IPS DF 4.7 (cell line): ENCODE measurements around the gene PLAC1.

Experiments used
- DNase-seq: peaks from one replicate; pipeline ENCODE4 v3.0.0-alpha.2; 2013; ENCODE audit warnings: low spot score; ENCODE audit errors: extremely low read depth

Gene PLAC1

DNA sequence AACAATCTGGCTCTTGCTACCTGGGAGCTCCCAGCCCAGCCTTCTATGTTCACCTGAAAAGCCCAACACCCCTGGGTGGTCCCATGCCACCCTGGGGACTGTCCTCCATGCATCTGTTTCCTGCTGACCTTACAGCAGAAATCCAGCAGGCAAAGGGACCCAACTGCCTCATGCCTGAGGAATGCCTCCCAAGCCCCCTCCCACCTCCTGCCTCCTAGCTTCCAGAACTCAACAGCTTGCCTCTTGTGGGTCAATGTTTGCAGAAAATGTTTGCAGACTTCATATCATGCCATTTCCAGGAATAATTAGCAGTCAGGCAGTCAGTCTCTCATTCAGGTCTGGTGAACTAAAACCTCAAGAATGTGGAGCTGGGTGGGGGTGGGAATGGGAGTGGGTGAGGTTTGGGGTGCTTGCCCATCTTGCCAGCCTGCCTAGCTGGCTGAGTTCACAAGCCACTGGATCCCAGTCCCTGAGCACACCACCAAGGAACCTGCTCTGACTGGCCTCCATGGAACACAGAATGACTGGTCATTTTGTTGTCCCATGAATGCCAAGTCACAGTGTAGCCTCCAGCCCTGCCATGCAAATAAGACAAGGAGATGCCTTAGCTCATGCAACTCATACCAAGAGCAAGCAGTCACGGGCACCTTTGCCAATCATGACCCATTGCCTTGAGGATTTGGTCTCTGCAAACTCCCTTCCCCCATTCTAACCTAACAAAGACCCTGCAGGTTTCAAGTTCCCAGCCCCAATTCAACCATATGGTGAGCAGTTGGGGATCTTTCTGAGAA lies 12.1 kb upstream of the PLAC1 start:
- DNase-seq: no peak

- no peak for DNase-seq
Measured at GRCh38 chrX:134669378-134670098, 11.3 kb upstream of the PLAC1 start.

DNA sequence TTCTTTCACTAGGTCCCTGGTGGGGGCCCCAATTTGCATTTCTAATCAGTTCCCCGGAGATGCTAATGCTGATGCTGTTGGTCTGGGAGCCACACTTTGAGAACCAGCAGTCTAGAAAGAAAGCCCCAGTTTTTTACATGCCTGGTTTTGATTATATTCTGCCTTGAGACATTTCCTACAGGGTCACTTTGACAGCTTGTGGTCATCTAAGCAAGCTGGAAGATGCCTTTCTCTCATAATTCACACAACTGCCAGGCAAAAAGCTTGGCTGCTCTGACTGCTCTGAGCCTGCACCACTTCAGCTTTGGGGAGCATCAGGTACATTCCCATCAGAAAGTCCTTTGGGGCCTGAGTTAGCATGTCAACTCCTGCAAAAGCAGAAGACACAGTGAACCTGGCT lies 5.9 kb upstream of the PLAC1 start:
- DNase-seq: no peak

DNA sequence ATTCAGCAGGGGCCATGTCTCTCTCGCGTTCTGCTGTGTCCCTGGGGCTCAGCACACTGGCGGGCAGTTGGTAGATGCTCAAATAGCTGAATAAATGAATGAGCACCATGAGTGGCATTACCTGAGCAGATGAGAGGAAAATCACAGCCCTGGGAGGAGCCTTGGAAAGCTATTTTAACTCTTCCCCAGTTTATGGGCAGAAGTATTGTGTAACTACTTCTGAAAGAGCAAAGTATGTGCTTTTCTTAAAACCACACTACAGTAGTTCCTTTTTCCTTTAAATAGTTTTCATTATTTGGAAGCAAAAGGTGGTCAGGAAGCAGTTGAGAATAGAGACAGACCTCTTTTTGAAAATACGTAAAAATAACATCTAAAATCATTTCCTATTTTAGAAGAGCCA lies 3.0 kb upstream of the PLAC1 start:
- no peak for DNase-seq

GRCh38 chrX:134660627-134661026 lies 2.4 kb upstream of the PLAC1 start:
- no peak for DNase-seq

DNA sequence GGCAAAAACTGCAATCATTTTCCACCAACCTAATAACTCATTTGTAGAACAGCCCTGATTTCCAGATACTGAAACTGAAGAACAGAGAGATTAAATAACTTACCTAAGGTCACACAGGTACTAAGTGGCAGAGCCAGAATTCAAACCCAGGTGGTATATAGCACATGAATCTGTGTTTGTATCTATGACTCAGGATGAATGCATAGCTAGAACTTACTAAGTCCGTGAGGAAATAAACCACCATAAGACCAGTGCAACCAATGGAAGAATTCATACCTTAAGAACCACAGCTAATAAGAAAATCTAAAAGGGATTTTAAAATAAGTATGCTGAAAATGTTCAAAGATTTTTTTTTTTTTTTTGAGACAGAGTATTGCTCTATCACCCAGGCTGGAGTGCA lies 1.5 kb upstream of the PLAC1 start:
- DNase-seq: no peak

GRCh38 chrX:134658760-134659023 lies 421 bp upstream of the PLAC1 start:
- no peak for DNase-seq

GRCh38 chrX:134654398-134655012 lies 3.8 kb downstream of the PLAC1 start:
- DNase-seq: no peak

DNA sequence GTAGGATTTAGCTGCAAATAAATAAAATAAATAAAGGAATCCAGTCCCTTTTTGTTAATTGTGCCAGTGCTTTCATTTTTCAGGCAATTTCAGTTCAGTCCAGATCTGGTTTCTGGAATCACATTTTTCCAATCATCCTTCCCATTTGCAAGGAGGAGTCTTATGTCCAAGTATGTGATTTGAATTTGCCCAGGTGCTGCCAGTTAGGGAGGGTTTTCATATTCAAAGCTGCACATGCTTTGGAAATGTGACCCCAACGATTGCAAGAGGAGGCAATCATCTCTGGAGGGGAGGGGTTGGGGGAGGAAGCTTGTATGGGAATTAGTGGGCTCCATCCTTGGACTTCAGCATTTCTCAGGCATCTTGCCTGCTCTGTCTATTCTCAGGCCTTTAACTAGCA lies 4.4 kb downstream of the PLAC1 start:
- no peak for DNase-seq

DNA sequence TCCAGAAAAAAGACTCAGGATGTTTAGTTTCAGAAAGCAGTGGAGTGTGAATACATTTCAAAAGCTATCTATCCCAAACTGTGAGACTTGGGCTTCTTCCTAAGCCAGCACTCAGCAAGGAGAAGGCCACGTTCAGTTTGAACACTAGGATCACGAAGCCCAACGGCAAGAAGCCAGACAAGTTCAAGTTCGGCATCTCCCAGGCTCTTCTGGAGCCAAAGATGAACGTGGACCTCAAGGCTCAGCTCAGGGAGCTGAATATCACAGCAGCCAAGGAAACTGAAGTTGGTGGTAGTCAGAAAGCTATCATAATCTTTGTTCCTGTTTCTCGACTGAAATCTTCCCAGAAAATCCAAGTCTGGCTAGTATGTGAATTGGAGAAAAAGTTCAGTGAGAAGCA lies 7.6 kb downstream of the PLAC1 start:
- no peak for DNase-seq

DNA sequence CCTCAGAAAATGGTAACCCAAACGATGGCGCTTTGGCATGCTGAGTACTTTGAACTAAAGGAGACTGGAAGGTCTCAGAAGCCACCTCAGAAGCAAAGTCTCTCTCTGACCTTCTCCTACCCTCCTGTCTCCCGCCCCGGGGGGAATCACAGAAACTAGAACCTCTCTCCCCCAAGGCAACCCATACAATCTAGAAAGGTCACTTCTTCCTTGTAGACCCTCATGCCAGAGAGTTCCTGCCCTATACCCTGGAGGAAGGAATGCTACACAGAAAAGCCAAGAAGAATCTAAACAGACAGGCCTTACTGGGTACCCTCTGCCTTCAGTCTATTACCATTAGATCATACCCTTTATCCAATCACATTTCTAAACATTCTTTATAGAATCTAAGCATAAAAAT lies 8.5 kb downstream of the PLAC1 start:
- no peak for DNase-seq

GRCh38 chrX:134647477-134647877 lies 10.8 kb downstream of the PLAC1 start:
- no peak for DNase-seq

GRCh38 chrX:134646691-134647090 lies 11.6 kb downstream of the PLAC1 start:
- DNase-seq: no peak

DNA sequence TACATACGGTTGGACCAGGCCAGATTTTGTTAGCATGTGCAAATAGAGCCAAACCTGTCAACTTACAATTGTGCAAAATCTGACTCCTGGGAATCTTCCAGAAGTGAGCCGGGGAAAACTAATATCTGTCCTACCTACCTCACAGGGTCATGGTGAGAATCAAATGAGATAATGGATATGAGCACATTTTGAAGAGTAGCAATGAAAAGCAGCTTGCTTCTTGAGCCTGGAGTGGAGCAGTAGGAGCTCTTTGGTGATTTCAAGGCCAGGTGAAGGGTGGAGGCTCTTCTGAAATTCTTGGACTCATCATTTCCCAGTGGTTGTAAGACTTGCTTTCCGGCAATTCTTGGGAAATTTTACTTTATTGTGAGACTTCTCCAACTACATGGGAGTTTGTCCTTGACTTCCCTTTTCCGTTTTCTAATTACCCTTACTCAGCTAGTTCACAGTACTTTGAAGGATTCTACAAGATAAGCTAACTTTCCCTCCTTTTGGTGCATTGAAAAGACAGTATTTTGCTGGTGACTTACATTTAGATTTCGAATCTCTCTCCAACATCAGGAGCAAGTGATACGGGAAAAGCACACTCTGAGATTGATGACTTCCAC lies 12.2 kb downstream of the PLAC1 start:
- no peak for DNase-seq

- DNase-seq: no peak
Measured at GRCh38 chrX:134642386-134642785, 15.9 kb downstream of the PLAC1 start.

DNA sequence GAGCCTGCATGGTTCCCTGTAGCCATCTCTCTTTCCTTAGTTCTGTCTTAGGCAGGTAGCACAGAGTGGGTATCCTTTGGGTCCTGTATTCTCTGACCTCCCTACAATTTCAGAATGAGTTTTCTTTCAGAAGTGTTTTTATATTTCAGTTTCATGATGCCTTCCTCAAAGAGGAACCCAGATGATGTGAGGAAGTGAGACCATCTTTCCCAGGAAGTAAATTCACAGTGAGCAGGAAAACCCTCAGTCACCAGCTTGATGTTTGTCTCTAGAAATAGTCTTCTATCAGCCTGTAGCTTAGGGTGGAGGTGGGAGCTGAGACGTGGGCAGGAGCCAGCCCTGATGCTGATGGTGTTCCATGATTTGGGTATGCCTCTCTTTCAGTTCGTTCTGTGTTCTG lies 16.9 kb downstream of the PLAC1 start:
- DNase-seq: no peak

DNA sequence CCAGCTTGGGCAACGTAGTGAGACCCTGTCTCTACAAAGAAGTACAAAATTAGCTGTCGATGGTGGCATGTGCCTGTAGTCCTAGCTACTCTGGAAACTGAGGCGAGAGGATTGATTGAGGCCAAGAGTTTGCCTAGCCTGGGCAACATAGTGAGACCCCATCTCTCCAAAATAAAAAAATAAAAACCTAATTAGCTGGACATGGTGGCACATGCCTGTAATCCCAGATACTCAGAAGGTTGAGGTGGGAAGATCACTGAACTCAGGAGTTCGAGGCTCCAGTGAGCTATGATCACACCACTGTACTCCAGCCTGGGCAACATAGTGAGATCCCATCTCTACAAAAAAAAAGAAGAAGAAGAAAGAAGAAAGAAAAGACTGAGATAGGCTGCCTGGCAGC lies 17.4 kb downstream of the PLAC1 start:
- DNase-seq: no peak

- DNase-seq: no peak
Measured at GRCh38 chrX:134636851-134637250, 21.4 kb downstream of the PLAC1 start.

DNA sequence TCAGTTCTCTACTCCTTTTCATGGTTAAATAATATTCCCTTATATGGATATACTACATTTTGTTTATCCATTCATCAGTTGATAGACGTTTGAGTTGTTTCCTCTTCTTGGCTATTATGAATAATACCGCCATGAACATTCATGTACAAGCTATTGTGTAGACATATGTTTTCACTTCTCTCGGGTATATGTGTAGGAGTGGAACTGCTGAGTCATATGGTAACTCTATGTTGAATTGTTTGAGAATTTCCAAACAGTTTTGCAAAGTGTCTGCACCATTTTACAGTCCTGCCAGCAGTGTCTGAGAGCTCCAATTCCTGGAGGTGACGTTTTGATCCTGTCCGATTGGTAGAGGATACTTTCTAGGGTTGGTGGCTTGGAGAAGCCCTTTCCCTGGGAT lies 23.6 kb downstream of the PLAC1 start:
- no peak for DNase-seq

DNA sequence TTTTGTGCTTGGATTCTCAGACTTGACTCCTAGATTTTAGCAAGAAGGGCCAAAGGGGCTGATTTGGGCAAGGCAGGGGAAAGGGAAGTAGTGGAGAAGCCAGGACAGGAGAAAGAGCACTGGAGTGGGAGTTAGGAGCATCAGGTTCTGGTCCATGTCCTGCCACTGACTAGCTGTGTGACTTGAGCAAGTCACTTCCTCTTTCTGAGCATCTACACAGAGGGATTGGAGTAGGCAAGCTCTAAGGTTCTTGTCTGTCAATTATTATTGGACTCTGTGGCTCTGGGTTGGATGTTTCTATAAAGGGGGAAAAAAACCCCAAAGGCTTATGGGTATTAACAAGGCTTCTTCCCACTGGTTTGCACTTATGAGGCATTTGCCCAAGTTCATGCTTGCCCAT lies 24.4 kb downstream of the PLAC1 start:
- no peak for DNase-seq

GRCh38 chrX:134633394-134633793 lies 24.9 kb downstream of the PLAC1 start:
- DNase-seq: no peak

GRCh38 chrX:134632355-134632754 lies 25.9 kb downstream of the PLAC1 start:
- no peak for DNase-seq
